Activated CD4-positive, alpha-beta T cell treated with anti-CD3 and anti-CD28 coated beads, Interleukin-10, Interleukin-2, amounts not matched to agents 100 ng/mL and 50 ng/mL, durations not matched to agents 16 hours and 8 hours (primary cell): ENCODE measurements around the gene HOXD3.
A peak's percentile ranks its signal among the peaks of the same experiment; 100 is the strongest.

Experiments
- DNase-seq: peaks from one replicate; pipeline ENCODE4 v3.0.0-alpha.2; 2020

The HOXD3 gene

DNA sequence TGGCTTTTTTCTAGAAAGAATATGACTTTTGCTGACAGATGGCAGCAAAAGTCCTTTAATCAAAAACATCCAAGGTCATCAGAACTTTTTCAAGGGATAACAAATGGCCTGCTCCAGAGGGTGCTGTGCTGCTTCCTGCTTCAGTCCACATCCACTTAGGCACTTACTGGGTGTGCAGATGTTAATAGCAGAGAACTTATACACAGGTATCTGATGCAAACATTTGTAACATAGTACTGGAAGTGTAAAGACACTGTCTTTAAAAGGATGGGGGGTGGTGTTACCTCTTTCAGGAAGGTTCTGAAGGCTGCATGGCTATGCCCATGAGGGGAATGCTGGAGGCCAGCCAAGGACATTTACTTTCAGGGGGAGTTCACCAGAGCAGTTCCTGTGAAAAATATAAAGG lies 22.1 kb upstream of the HOXD3 start:
- DNase-seq = no peak

GRCh38 chr2:176136374-176137251 lies 20.5 kb upstream of the HOXD3 start:
- no peak for DNase-seq

- DNase-seq = no peak
These were observed 19.9 kb upstream of the HOXD3 start for GRCh38 chr2:176137252-176137580.

GRCh38 chr2:176137906-176138305 lies 19.2 kb upstream of the HOXD3 start:
- DNase-seq = no peak

GRCh38 chr2:176138526-176138922 lies 18.6 kb upstream of the HOXD3 start:
- no peak for DNase-seq

DNA sequence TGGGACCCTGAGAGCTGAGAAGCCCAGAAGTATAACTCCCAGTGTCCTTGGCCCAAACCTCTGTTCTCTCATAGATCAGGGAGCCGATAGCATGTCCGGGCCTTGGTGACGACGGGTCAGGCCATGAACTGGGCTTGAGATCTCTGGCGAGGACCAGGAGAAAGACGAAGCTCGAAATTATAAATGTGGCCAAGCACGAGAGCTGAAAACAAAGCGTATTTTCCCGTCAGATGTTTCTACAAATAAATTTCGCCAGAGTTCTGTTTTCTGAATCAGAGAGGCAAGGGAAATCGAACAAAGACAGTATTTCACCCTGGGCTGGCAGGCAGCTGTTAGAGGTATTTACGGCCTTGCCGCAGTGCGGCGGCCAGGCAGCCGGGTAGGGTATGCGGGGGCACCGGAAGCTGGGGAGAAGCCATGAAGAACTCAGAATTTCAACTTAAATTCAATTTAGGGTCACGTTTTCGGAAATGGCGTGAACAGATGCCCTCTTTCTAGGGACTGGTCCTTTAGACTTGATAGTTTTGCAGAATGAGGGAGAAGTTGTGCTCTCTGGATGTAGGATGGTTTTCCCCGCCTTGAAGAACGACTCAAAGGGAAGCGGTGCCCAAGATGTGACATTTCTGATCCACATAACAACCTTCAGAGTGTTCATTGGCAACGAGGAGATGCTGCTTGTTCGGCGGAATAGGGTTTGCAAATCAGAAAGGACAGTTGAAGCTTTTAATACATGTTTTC lies 18.0 kb upstream of the HOXD3 start:
- no peak for DNase-seq

- no peak for DNase-seq
These were observed 17.2 kb upstream of the HOXD3 start for GRCh38 chr2:176139661-176140512.

GRCh38 chr2:176140513-176141317 lies 16.4 kb upstream of the HOXD3 start:
- peak; percentile 72 for DNase-seq

DNA sequence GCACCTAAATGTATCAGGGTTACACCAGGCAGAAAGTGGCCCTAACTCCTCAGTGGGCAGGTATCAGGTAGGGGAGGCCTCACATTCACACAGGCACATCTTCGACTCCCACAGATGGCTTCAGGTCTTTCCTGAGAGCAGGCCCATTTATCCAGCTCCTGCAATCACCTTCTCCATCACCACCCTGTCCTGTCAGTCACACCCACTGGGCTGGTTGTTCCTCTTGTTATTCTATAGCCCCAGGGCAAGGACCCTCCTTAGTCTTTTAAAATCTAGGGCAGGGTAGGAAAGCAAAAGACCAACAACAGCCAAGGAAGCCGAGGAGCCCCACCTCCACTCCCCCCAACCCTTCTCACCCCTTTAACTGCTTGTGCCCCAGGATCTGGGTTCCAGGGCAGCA lies 14.8 kb upstream of the HOXD3 start:
- no peak for DNase-seq

GRCh38 chr2:176145085-176145969 lies 11.8 kb upstream of the HOXD3 start:
- DNase-seq = no peak

DNA sequence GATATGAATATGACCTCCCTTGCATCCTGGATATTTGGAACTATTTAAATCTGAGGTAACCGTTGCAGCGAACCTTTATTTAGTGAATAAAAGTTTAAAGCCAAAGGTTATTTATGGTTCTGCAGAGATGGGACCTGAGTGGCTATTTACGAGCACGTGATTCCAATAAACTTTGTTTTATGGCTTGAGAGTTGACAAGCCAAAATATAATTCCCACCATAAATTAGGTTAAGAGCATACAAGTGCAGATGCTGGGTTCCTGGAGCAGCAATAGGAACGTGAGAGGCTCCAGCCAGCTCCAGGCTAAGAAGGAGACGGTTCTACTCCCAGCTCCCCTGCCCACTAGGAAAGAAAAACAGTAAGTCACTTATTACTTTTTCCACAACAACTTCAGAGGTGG lies 11.0 kb upstream of the HOXD3 start:
- DNase-seq = no peak

GRCh38 chr2:176146645-176147044 lies 10.5 kb upstream of the HOXD3 start:
- DNase-seq = no peak

- no peak for DNase-seq
These were observed 9.8 kb upstream of the HOXD3 start for GRCh38 chr2:176147210-176147799.

DNA sequence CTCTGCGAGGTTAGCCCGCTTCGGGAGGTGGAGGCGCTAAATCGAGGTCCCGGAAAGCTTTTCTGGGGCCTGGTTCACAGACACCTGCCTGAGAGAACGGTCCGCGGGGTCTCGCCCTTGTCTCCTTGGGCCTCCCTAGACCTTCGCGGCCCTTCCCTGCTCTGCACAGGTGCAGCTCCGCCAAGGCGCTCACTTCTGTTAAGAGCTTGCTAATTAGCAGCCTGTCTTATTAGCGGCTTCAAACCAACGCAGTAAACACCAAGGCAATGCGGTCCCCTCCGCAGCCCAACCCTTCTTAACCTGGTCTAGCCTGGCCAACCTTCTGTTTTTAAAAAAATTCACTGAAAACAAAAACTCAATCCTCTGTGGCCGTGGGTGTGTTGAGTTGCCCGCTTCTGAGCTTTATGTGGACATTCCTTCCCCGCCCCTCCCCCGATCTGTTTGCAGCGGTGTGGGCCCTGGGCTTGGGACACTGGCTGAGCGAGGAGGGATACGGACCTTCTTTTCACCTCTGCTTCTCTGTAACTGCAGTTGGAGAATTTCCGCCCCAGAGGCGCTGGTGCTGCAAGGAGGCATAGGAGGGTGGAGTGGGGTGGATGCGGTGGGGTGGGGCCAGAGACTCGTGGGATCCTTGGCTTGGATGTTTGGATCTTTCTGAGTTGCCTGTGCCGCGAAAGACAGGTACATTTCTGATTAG lies 9.2 kb upstream of the HOXD3 start:
- DNase-seq = no peak

DNA sequence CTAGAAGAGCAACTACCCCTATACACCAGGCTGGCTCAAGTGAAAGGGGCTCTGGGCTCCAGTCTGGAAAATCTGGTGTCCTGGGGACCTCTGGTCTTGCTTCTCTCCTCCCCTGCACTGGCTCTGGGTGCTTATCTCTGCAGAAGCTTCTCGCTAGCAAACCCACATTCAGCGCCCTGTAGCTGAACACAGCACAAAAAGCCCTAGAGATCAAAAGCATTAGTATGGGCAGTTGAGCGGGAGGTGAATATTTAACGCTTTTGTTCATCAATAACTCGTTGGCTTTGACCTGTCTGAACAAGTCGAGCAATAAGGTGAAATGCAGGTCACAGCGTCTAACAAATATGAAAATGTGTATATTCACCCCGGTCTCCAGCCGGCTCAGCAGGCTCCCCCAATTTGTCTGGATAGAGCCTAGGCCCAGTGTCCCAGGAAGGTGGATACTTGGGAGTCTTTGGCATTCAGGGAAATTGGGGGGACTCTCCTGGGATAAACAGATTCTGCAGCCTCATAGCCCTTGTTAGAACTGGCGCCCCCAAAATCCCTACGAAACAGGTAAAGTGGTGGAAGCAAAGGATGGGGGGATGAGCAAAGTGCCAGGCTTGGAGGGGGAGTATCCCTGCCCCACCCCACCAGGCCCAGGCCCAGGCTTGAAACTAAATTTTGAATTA lies 8.2 kb upstream of the HOXD3 start:
- no peak for DNase-seq

GRCh38 chr2:176149481-176149938 lies 7.6 kb upstream of the HOXD3 start:
- DNase-seq = no peak

GRCh38 chr2:176149939-176150583 lies 7.0 kb upstream of the HOXD3 start:
- DNase-seq = no peak

DNA sequence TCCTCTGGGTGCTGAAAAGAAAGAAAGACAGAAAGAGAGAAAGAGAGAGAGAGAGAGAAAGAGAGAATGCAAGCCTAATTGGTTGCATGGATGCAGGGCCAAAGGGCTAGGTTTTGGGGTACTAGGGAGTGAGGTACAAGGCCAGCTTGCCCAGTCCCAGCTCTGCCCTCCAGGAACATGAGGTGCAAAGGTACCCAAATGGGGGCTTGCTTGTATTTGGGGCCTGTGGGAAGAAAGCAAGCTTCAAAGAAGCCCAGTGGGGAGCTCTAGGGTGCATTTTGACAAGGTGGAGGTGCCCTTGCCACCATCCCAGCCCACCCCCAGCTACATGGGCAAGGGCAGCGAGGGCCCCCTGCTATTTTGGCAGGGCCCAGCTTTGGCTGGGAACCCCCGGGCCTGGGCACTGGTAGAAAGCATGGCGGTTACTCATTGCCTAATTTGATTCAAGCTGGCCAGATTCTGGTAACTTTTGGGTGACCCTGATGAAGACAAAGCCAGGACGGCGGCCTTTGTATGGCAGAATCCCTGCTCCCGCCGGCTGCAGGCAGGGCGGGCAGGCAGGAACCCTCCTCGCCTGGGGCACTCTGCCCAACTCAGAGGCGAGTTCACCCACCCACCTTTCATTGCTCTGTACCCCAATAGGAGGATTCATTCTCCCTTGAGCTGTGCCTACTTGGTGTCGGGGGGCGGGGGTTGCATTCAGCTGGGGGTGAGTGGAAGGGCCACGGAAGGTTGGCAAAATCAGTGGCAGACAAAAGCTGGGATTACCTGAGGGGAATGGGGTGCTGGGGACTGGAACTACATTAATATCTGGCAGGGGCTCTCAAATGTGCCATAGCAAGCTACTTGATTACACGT lies 6.3 kb upstream of the HOXD3 start:
- no peak for DNase-seq
